H1 (cell line): ENCODE results near the gene DYNLRB1. TPM values are rescaled to one million over a fixed set of nuclear protein-coding genes. Genes with fewer than 3 reads are reported as not detected.

Source experiments
- CTCF ChIA-PET: fragments of 300-600 bp; sonication (Branson Sonifier 250); formaldehyde crosslinking; loops from one replicate; lab custom pipeline; 2021; ENCODE audit not compliant: partially characterized antibody; lab: Charles Lee
- POLR2A ChIA-PET: fragments of 300-600 bp; sonication (Branson Sonifier 250); formaldehyde crosslinking; loops from one replicate; lab custom pipeline; 2021; ENCODE audit warnings: inconsistent platforms; ENCODE audit not compliant: partially characterized antibody; lab: Charles Lee
- DNase-seq, 2 experiments: peaks; one replicate each; pipeline versions ENCODE4 v3.0.0 to v3.0.0-alpha.2; 2010 to 2022; ENCODE audit warnings: low spot score in 2 of 2, low read depth in 1 of 2, mixed read lengths in 1 of 2
- FAIRE-seq: peaks from 2 replicates; lab custom pipeline; 2011; peaks lifted over from hg19 to GRCh38; lab: Jason Lieb, UNC
- H2AFZ ChIP-seq: 2 replicates; pipeline ENCODE4 v1.8.1; 2012; ENCODE audit warnings: low read length, inconsistent platforms
- H2AK5ac ChIP-seq: 2 replicates; pipeline ENCODE4 v1.6.1; 2013; ENCODE audit warnings: low read depth, low read length
- H2BK120ac ChIP-seq: replicated peaks from 2 replicates; pipeline ENCODE3; 2013; ENCODE audit warnings: low read depth, low read length, inconsistent platforms
- H2BK12ac ChIP-seq: 2 replicates; pipeline ENCODE4 v1.6.1; 2013; ENCODE audit warnings: low read depth, low read length
- H2BK15ac ChIP-seq: 2 replicates; pipeline ENCODE4 v1.6.1; 2013; ENCODE audit warnings: low read length
- H2BK20ac ChIP-seq: 2 replicates; pipeline ENCODE4 v1.6.1; 2013; ENCODE audit warnings: low read length
- H2BK5ac ChIP-seq: 2 replicates; pipeline ENCODE4 v1.6.1; 2013; ENCODE audit warnings: low read depth, low read length
- H3K14ac ChIP-seq: 2 replicates; pipeline ENCODE4 v1.6.1; 2013; ENCODE audit warnings: inconsistent platforms; ENCODE audit not compliant: insufficient read length
- H3K18ac ChIP-seq: 2 replicates; pipeline ENCODE4 v1.6.1; 2013; ENCODE audit warnings: low read length; ENCODE audit errors: extremely low read depth
- H3K23ac ChIP-seq: 2 replicates; pipeline ENCODE4 v1.6.1; 2013; ENCODE audit warnings: inconsistent platforms; ENCODE audit not compliant: insufficient read length
- H3K23me2 ChIP-seq: 2 replicates; pipeline ENCODE4 v1.6.1; 2013; ENCODE audit warnings: low read depth, low read length
- H3K27ac ChIP-seq: 2 replicates; pipeline ENCODE4 v1.6.1; 2011; ENCODE audit warnings: low read depth, low read length, inconsistent platforms
- H3K27me3 ChIP-seq, 4 experiments: replicated peaks in 1 of 4; 1 replicate in 1 of 4; 2 replicates in 3 of 4; pipeline versions ENCODE4 v1.6.1 to v1.8.1; 2011 to 2013; ENCODE audit warnings: low read length in 3 of 4, mild to moderate bottlenecking in 3 of 4, inconsistent platforms in 2 of 4, mixed read lengths in 2 of 4, moderate library complexity in 1 of 4; ENCODE audit not compliant: control insufficient read depth in 3 of 4, insufficient read depth in 3 of 4; ENCODE audit errors: extremely low read depth in 1 of 4
- H3K36me3 ChIP-seq, 4 experiments: 2 replicates each; pipeline versions ENCODE4 v1.6.1 to v1.8.1; 2011 to 2013; ENCODE audit warnings: mild to moderate bottlenecking in 4 of 4, low read length in 3 of 4, moderate library complexity in 2 of 4, control low read depth in 1 of 4, inconsistent platforms in 1 of 4; ENCODE audit not compliant: insufficient read depth in 4 of 4, control insufficient read depth in 2 of 4
- H3K4ac ChIP-seq: replicated peaks from 2 replicates; pipeline ENCODE3; 2013; ENCODE audit warnings: low read length, low read depth, mixed read lengths, inconsistent platforms; ENCODE audit not compliant: insufficient read length
- H3K4me1 ChIP-seq, 4 experiments: replicated peaks in 1 of 4; 1 replicate in 1 of 4; 2 replicates in 3 of 4; pipeline versions ENCODE4 v1.6.1 to v1.8.1; 2011 to 2013; ENCODE audit warnings: low read length in 3 of 4, inconsistent platforms in 2 of 4, mixed read lengths in 1 of 4; ENCODE audit not compliant: insufficient read depth in 4 of 4, control insufficient read depth in 3 of 4
- H3K4me2 ChIP-seq, 2 experiments: 2 replicates each; pipeline versions ENCODE4 v1.6.1 to v1.8.1; 2011 to 2013; ENCODE audit warnings: low read depth in 2 of 2, low read length in 2 of 2, control low read depth in 1 of 2, inconsistent platforms in 1 of 2, mild to moderate bottlenecking in 1 of 2; ENCODE audit not compliant: insufficient read depth in 1 of 2
- H3K4me3 ChIP-seq, 4 experiments: fragments of 200-600, 300-600 bp in 1 of 4; sonication (generic), shearing (Covaris generic), sonication (Bioruptor Twin) in 1 of 4; 2 replicates each; pipeline versions ENCODE4 v1.5.1 to v1.8.1; 2011 to 2016; ENCODE audit warnings: low read length in 4 of 4, low read depth in 3 of 4, control low read depth in 2 of 4, inconsistent platforms in 2 of 4, mild to moderate bottlenecking in 2 of 4, mixed read lengths in 1 of 4, moderate library complexity in 1 of 4; ENCODE audit not compliant: insufficient read depth in 2 of 4; ENCODE audit errors: extremely low read depth in 1 of 4
- H3K56ac ChIP-seq: replicated peaks from 2 replicates; pipeline ENCODE3; 2013; ENCODE audit warnings: low read depth, mild to moderate bottlenecking, mixed read lengths, low read length, inconsistent platforms; ENCODE audit not compliant: insufficient read length
- H3K79me1 ChIP-seq: 2 replicates; pipeline ENCODE4 v1.6.1; 2013; ENCODE audit warnings: low read depth, low read length, control low read depth
- H3K79me2 ChIP-seq, 2 experiments: 2 replicates each; pipeline versions ENCODE4 v1.6.1 to v1.8.1; 2012 to 2013; ENCODE audit warnings: low read length in 2 of 2, mild to moderate bottlenecking in 2 of 2, inconsistent platforms in 1 of 2; ENCODE audit not compliant: insufficient read depth in 2 of 2, control insufficient read depth in 1 of 2
- H3K9ac ChIP-seq, 4 experiments: replicated peaks in 1 of 4; 1 replicate in 1 of 4; 2 replicates in 3 of 4; pipeline versions ENCODE4 v1.6.1 to v1.8.1; 2011 to 2013; ENCODE audit warnings: low read depth in 3 of 4, low read length in 3 of 4, control low read depth in 2 of 4, mild to moderate bottlenecking in 2 of 4, moderate library complexity in 2 of 4, inconsistent platforms in 1 of 4; ENCODE audit errors: extremely low read depth in 1 of 4
- H3K9me3 ChIP-seq, 2 experiments: 2 replicates each; pipeline versions ENCODE4 v1.6.1 to v1.8.1; 2012 to 2013; ENCODE audit warnings: mild to moderate bottlenecking in 2 of 2, moderate library complexity in 2 of 2, control low read depth in 1 of 2, inconsistent platforms in 1 of 2, low read depth in 1 of 2, low read length in 1 of 2, mixed read lengths in 1 of 2; ENCODE audit not compliant: insufficient read depth in 2 of 2
- H4K20me1 ChIP-seq, 2 experiments: replicated peaks in 1 of 2; 2 replicates each; pipeline versions ENCODE3 to v1.8.1; 2011 to 2013; ENCODE audit warnings: inconsistent platforms in 2 of 2, low read length in 2 of 2, mild to moderate bottlenecking in 1 of 2; ENCODE audit not compliant: insufficient read depth in 2 of 2, control insufficient read depth in 1 of 2
- H4K5ac ChIP-seq: 2 replicates; pipeline ENCODE4 v1.6.1; 2013; ENCODE audit warnings: low read length, low read depth, mixed read lengths, inconsistent platforms; ENCODE audit not compliant: insufficient read length
- H4K8ac ChIP-seq: 2 replicates; pipeline ENCODE4 v1.8.0; 2013; ENCODE audit warnings: mild to moderate bottlenecking, moderate library complexity, low read length, inconsistent platforms; ENCODE audit not compliant: insufficient read depth; ENCODE audit errors: extremely low read depth
- H4K91ac ChIP-seq: replicated peaks from 2 replicates; pipeline ENCODE3; 2013; ENCODE audit warnings: low read length, mixed read lengths, inconsistent platforms; ENCODE audit not compliant: insufficient read length
- BACH1 ChIP-seq: IDR thresholded peaks from 2 replicates; pipeline ENCODE4 v1.6.1; 2012; ENCODE audit warnings: low read length, improper control_type of control experiment
- BRCA1 ChIP-seq: IDR thresholded peaks from 2 replicates; pipeline ENCODE4 v1.6.1; 2012; ENCODE audit warnings: low read depth, low read length, improper control_type of control experiment
- CTCF ChIP-seq, 3 experiments: IDR thresholded peaks; 1 replicate in 2 of 3; 2 replicates in 1 of 3; pipeline versions ENCODE4 v1.5.1 to v1.6.1; 2011; ENCODE audit warnings: low read length in 3 of 3, mild to moderate bottlenecking in 3 of 3, inconsistent platforms in 2 of 3, low read depth in 1 of 3, moderate library complexity in 1 of 3; ENCODE audit not compliant: insufficient read depth in 1 of 3; ENCODE audit errors: control extremely low read depth in 1 of 3
- KDM5A ChIP-seq: fragments of 200-600 bp; IDR thresholded peaks from 2 replicates; pipeline ENCODE4 v1.7.1; 2012; ENCODE audit warnings: mild to moderate bottlenecking, low read length, inconsistent platforms, mixed read lengths
- NANOG ChIP-seq: IDR thresholded peaks from 2 replicates; pipeline ENCODE4 v1.6.1; 2011; ENCODE audit warnings: low read length, low read depth, mild to moderate bottlenecking, inconsistent platforms; ENCODE audit not compliant: insufficient read depth, poor library complexity, severe bottlenecking
- PHF8 ChIP-seq: fragments of 200-600 bp; sonication (generic); conservative IDR thresholded peaks from 2 replicates; pipeline ENCODE4 v1.7.1; 2012; ENCODE audit warnings: low read depth, mild to moderate bottlenecking, inconsistent platforms, low read length, moderate library complexity
- POLR2AphosphoS5 ChIP-seq: IDR thresholded peaks from 2 replicates; pipeline ENCODE4 v1.6.1; 2011; ENCODE audit warnings: low read depth, low read length
- whole genome bisulfite sequencing, 2 experiments: shearing (Covaris generic) in 1 of 2; methylation state at CpG; one replicate each; pipeline versions ENCODE4 v1.1.6 to v1.1.7; 2013 to 2015; ENCODE audit warnings: low lambda C conversion rate in 2 of 2, mixed read lengths in 2 of 2, inconsistent platforms in 1 of 2, low coverage in 1 of 2, missing lambda C conversion rate in 1 of 2; ENCODE audit not compliant: insufficient replicate concordance in 2 of 2, insufficient coverage in 1 of 2, insufficient read length in 1 of 2; ENCODE audit errors: extremely low coverage in 1 of 2, missing lambda C conversion rate in 1 of 2; 5-methylcytosine and 5-hydroxymethylcytosine counted together
- polyA plus RNA-seq, 7 experiments: library from polyadenylated mRNA; depleted of rRNA in 3 of 7; stranded (reverse) in 5 of 7; unstranded in 2 of 7; fragments of >200 nt in 5 of 7; fragments of 200-250 nt in 2 of 7; gene quantifications; 1 replicate in 5 of 7; 2 replicates in 1 of 7; 4 replicates in 1 of 7; pipeline versions ENCODE4 v1.2.1 to v1.2.3, GENCODE V29; 2011 to 2013; ENCODE audit warnings: missing spikeins in 2 of 7, mixed read lengths in 2 of 7
- total RNA-seq: library from RNA; stranded (reverse); fragmentation: NEBNext Ultra II Directional; extraction: Animal tissue kit (Norgen Biotek cat#: 25700); gene quantifications from 2 replicates; pipeline ENCODE4 v1.2.1, GENCODE V29; 2021

Gene DYNLRB1
- total and polyA plus RNA-seq, 2 of the 8 experiments (the other 6 are each of a cell fraction or from before 2014, with no cell fraction given): 109 to 214 TPM

DNA sequence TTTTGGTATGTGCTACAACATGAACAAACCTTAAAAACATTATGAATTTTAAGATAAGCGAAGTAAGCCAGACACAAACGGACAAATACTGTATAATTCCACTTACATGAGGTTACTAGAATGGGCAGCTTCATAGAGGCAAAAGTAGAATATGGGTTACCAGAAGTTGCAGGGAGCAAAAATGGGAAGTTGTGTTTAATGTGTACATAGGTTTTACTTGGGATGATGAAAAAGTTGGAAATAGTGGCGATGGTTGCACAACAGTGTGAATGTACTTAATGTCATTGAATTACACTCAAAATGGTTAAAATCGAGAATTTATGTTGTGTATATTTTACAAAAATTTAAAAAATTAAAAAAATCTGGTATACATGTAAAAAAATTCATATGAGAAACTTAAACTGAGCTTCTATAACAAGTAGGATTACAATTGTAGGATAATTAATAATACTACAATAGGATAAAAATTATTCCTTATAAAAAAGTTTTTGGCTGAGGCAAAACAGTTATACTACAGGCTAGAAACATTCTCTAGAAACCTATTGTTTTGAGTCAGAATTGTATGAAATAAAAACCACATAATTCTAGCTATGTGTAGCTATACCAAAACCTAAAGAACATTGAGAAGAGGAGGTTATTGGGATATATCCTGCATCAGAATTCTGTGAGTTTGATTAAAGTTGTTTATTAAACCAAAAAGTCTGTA lies 24.8 kb upstream of the DYNLRB1 start:
- Histone ChIP-seq H2AFZ (no peak overlapping the region), H3K4me3 (no peak overlapping the region), H2BK120ac (no peak overlapping the region), H3K9ac (no peak overlapping the region), H3K79me2 (no peaks in the 10 kb centered on the region), H3K23me2 (no peaks in the 10 kb centered on the region), H3K4me1 (no peaks in the 10 kb centered on the region), H3K27me3 (no peaks in the 10 kb centered on the region), H2BK5ac (no peak overlapping the region), H3K36me3 (peaks cover 6 to 45% (median 19%) of the 10 kb centered on the region in 4 experiments; a peak in 7 of 8 replicates), H3K56ac (no peak overlapping the region), H2AK5ac (no peak overlapping the region), H4K20me1 (peaks cover 0 to 4% of the 10 kb centered on the region in 2 experiments), H3K9me3 (no peaks in the 10 kb centered on the region), H4K5ac (no peak overlapping the region), H2BK12ac (no peak overlapping the region), H4K8ac (no peak overlapping the region), H2BK15ac (no peak overlapping the region), H3K79me1 (no peaks in the 10 kb centered on the region), H3K23ac (no peak overlapping the region), H3K4ac (no peak overlapping the region), H3K18ac (no peak overlapping the region), H3K14ac (no peak overlapping the region), H2BK20ac (no peak overlapping the region), H4K91ac (no peak overlapping the region), H3K4me2 (no peak overlapping the region), H3K27ac (no peak overlapping the region)
- TF ChIP-seq NANOG: no peak
- TF ChIP-seq KDM5A: no peak
- no peak for TF ChIP-seq POLR2AphosphoS5
- no peak for TF ChIP-seq CTCF (IDR thresholded peaks at IDR 0.05; ENCODE audit: control extremely low read depth in 1 of 3, insufficient read depth in 1 of 3, low read depth in 1 of 3, low read length in 3 of 3)
- no peak for TF ChIP-seq BACH1
- TF ChIP-seq PHF8: no peak
- TF ChIP-seq BRCA1: no peak
- DNase-seq (no peak), FAIRE-seq (no peak)
- ChIA-PET POLR2A (no interaction called here), CTCF (interaction anchor here (1.2 kb wide), 1 partner anchor 179 kb away, joined by 4 read pairs; no protein-coding TSS in a partner anchor)
- 95% methylated on average over 4 of the region's 4 CpGs; no CpG with 5 or more reads in 1 of the 2 experiments for WGBS, 2 experiments
